ENCODE results near the gene UPP1. TPM values are rescaled to one million over a fixed set of nuclear protein-coding genes. Genes with fewer than 3 reads are reported as not detected.
"Not testable (repeated sequence)": the region's sequence is repeated elsewhere in the genome, so short reads cannot be mapped to it uniquely, and the experiment has no call there.

The UPP1 gene
- total and polyA plus RNA-seq, 3 experiments from 2014 or later = 92.3 to 106 (median 93.1) TPM

DNA sequence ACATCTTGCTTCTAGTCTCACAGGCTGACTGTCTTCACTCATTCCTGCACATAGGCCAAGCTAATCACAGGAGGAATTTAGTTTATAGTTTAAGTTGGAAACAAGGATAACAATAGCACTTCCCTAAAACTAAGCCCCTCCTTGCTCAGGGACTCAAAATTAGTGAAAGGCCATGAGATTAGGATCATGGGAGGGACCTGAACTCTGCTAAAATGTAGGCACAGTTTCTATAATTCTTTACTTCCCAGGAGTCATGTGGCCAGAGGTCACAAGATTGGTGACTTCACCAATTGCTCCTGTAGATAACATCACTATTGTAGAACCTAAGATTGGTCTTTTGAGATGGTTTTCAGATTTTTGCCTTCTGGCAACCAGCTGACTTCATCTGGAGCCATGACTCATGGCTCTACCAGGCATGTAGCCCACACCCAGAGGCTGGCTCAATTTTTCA is 14.8 kb upstream of the UPP1 start:
- H3K4me1 ChIP-seq (ENCODE audit: insufficient read depth, low read length) = no peaks in the 10 kb centered on the region
- Mint-ChIP-seq H3K4me1 (peaks cover 0 to 2% (median 0%) of the 10 kb centered on the region in 3 donors), H3K4me3 (no peak overlapping the region), H3K36me3 (peaks cover 0 to 5% (median 0%) of the 10 kb centered on the region in 3 donors), H3K27me3 (no peaks in the 10 kb centered on the region), H3K9me3 (peaks cover 0 to 7% (median 2%) of the 10 kb centered on the region in 5 donors), H3K27ac (peak overlapping the region in 1 of 8 donors; percentile 60)
- no peak overlapping the region for H3K27ac ChIP-seq (ENCODE audit: low read depth, low read length)
- H3K9me3 ChIP-seq (ENCODE audit: low read length) = no peaks in the 10 kb centered on the region
- CTCF ChIA-PET = no interaction called here
- POLR2A ChIA-PET = no interaction called here
- no peak for DNase-seq
- H3K4me3 ChIP-seq (ENCODE audit: low read length) = no peak overlapping the region
- no peaks in the 10 kb centered on the region for H3K27me3 ChIP-seq (ENCODE audit: insufficient read depth, low read length, poor library complexity, severe bottlenecking)
- no peaks in the 10 kb centered on the region for H3K36me3 ChIP-seq (ENCODE audit: insufficient read depth, low read length)

DNA sequence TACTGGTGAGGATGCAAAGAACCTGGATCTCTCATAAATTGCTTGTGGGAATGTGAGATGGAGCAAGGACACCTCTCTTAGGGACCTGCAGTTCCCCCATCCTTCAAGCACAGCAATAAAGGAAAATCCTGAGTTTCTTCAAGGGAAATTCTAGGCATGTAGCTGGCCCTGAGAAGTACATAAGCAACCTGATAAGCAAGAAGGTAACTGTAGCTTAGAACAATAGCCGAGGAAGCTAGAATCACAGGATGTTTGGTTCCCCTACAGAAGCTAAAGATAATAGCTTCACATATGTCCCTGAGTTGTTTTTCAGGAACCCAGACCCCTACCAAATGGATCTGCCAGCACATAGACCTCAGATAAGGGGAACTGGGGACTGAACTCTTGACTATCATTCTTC is 11.6 kb upstream of the UPP1 start:
- Histone ChIP-seq H3K4me3 (ENCODE audit: low read length) (no peak overlapping the region), H3K9me3 (ENCODE audit: low read length) (no peaks in the 10 kb centered on the region), H3K4me1 (ENCODE audit: insufficient read depth, low read length) (no peaks in the 10 kb centered on the region), H3K27me3 (ENCODE audit: insufficient read depth, low read length, poor library complexity, severe bottlenecking) (no peaks in the 10 kb centered on the region), H3K27ac (ENCODE audit: low read depth, low read length) (no peak overlapping the region), H3K36me3 (ENCODE audit: insufficient read depth, low read length) (no peaks in the 10 kb centered on the region)
- peak overlapping the region in 1 of 8 donors; percentile 48 for H3K27ac Mint-ChIP-seq
- DNase-seq = no peak
- H3K27me3 Mint-ChIP-seq = no peaks in the 10 kb centered on the region
- H3K4me3 Mint-ChIP-seq = no peak overlapping the region
- H3K9me3 Mint-ChIP-seq = peaks cover 0 to under 1% (median 0%) of the 10 kb centered on the region in 5 donors
- peaks cover 1 to 4% (median 2%) of the 10 kb centered on the region in 3 donors for H3K4me1 Mint-ChIP-seq
- H3K36me3 Mint-ChIP-seq = no peaks in the 10 kb centered on the region
- POLR2A ChIA-PET = no interaction called here
- CTCF ChIA-PET = no interaction called here

DNA sequence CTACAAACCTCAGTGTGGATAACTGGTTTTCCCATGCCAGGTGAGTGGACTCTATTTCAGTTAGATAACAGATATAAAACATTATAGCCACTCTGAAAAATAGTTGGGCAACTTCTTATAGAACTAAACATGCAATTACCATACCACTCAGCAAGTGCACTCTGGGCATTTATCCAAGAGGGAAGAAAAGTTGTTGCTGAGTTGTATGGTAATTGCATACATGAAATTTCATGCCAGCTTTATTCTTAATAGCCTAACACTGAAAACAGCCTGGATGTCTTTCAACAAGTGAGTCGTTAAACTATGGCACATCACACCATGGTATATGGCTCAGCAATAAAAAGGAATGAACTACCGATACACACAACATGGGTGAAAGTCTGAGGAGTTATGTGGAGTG is 10.6 kb upstream of the UPP1 start:
- CTCF ChIA-PET = no interaction called here
- H3K9me3 Mint-ChIP-seq = no peaks in the 10 kb centered on the region
- Histone ChIP-seq H3K27me3 (ENCODE audit: insufficient read depth, low read length, poor library complexity, severe bottlenecking) (no peaks in the 10 kb centered on the region), H3K27ac (ENCODE audit: low read depth, low read length) (no peak overlapping the region), H3K4me3 (ENCODE audit: low read length) (no peak overlapping the region), H3K36me3 (ENCODE audit: insufficient read depth, low read length) (no peaks in the 10 kb centered on the region), H3K9me3 (ENCODE audit: low read length) (no peaks in the 10 kb centered on the region), H3K4me1 (ENCODE audit: insufficient read depth, low read length) (peaks cover 6% of the 10 kb centered on the region)
- DNase-seq = no peak
- POLR2A ChIA-PET = no interaction called here
- no peak overlapping the region for H3K4me3 Mint-ChIP-seq
- no peak overlapping the region for H3K27ac Mint-ChIP-seq
- H3K36me3 Mint-ChIP-seq = no peaks in the 10 kb centered on the region
- no peaks in the 10 kb centered on the region for H3K27me3 Mint-ChIP-seq
- H3K4me1 Mint-ChIP-seq = peaks cover 11 to 14% (median 12%) of the 10 kb centered on the region in 3 donors

DNA sequence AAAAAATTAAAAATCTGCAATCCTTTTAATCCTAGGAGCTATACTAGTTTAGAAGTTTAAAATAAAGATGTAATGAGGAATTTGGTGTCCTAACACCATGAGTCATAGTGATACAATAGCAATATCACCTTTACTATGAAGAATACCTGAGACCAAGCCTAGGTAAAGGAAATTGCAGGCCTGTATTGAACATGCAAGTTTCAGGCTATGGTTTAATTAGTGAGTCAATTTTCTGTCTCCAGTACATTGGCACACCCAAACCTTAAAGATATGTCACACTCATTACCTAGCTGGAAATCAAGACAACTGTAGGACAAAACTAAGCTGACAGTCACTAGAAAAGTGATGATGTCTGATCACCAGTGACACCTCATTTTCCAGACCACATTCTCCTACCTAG is 6.7 kb upstream of the UPP1 start:
- H3K27me3 ChIP-seq (ENCODE audit: insufficient read depth, low read length, poor library complexity, severe bottlenecking); H3K27me3 Mint-ChIP-seq; H3K27ac ChIP-seq (ENCODE audit: low read depth, low read length); DNase-seq; H3K36me3 ChIP-seq (ENCODE audit: insufficient read depth, low read length); H3K4me3 ChIP-seq (ENCODE audit: low read length); H3K9me3 Mint-ChIP-seq; H3K9me3 ChIP-seq (ENCODE audit: low read length); H3K36me3 Mint-ChIP-seq; POLR2A ChIA-PET: not testable (repeated sequence)
- peak overlapping the region in 1 of 8 donors; percentile 31 for H3K27ac Mint-ChIP-seq
- H3K4me1 ChIP-seq (ENCODE audit: insufficient read depth, low read length) = peaks cover 43% of the 10 kb centered on the region
- CTCF ChIA-PET = interaction anchor here (10.1 kb wide), 1 partner anchor 91 kb away, joined by 70 read pairs; no protein-coding TSS in a partner anchor
- peak overlapping the region in 1 of 7 donors; percentile 37 for H3K4me3 Mint-ChIP-seq
- peaks cover 45 to 48% (median 46%) of the 10 kb centered on the region in 3 donors for H3K4me1 Mint-ChIP-seq

DNA sequence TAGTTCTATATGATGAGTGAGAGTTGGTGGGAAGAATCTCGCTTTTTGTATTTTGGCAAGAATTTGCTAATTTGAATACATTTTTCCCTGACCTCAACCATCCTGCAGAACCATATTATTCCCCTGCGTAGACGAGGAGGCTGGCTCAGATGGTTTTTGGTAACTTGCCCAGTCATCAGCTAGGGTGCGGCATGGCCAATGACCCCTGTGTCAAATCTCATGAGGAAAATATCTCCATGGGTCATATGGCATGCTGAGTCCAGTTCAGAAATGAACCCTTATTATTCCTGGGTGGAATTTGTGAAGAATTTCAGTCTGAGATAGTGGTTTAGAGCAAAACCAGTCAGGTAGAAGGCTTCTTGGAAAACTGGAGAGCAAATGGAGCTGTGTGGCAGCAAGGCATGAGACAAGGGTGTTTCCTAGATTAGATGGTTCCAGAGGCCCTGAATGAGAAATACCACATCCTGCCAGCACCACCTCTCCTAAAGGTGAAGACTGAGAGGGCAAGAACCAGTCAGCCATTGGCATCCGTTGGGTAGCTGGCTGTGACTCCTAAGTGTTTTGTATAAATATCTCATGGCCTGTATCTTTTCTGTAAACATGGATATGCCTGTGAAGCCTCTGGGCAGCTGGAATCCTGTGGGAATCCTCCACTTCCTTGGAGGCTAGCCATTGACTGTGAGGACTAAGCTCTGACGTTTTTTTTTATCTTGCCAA is 5.8 kb upstream of the UPP1 start:
- Histone ChIP-seq H3K9me3 (ENCODE audit: low read length) (no peaks in the 10 kb centered on the region), H3K27ac (ENCODE audit: low read depth, low read length) (no peak overlapping the region), H3K4me1 (ENCODE audit: insufficient read depth, low read length) (peaks cover 52% of the 10 kb centered on the region), H3K27me3 (ENCODE audit: insufficient read depth, low read length, poor library complexity, severe bottlenecking) (no peaks in the 10 kb centered on the region), H3K36me3 (ENCODE audit: insufficient read depth, low read length) (no peaks in the 10 kb centered on the region), H3K4me3 (ENCODE audit: low read length) (no peak overlapping the region)
- DNase-seq = no peak
- Mint-ChIP-seq H3K4me1 (peaks cover 51 to 56% (median 53%) of the 10 kb centered on the region in 3 donors), H3K36me3 (no peaks in the 10 kb centered on the region), H3K27me3 (no peaks in the 10 kb centered on the region), H3K9me3 (no peaks in the 10 kb centered on the region), H3K4me3 (peak overlapping the region in 6 of 7 donors; percentile 6 to 69 (median 46)), H3K27ac (peak overlapping the region; percentile 40 to 97 (median 82))
- ChIA-PET POLR2A (interaction anchor here (0.7 to 1.1 kb wide), 2 partner anchors 39 to 46 kb away, joined by 3 to 4 read pairs; no protein-coding TSS in a partner anchor), CTCF (interaction anchor here (0.9 to 10.1 kb wide), 6 partner anchors 12 to 115 kb away, joined by 3 to 70 read pairs (median 4); partner anchors contain the start of gene C7orf57)

DNA sequence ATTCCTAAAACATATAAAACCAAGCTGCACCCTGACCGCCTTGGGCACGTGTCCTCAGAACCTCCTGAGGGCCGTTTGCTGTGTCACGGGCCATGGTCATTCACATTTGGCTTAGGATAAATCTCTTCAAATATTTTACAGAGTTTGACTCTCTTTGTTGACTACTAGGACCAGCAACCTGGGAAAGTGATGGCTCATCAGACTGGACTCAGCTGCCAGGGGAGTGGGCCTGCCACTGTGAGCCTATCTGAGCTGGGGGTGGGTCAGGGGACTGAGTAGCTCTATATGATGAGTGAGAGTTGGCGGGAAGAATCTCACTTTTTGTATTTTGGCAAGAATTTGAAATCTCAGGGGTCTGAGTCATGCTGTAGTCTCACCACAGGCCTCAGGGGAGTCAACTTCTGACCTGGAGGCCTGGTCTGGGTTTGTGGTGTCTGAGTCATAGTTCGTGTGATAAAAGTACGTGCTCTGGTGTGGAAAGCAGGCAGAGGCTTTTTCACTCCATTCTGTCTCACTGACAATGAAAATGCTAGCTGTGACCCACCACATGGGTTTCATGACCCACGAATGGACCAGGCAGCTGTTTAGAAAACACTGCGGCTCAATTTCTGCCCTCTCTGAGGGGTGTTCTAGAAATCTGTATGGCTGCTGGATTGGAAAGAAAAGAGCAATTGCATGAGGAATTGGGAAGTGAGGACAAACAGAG is 4.2 kb upstream of the UPP1 start:
- Histone ChIP-seq H3K27me3 (ENCODE audit: insufficient read depth, low read length, poor library complexity, severe bottlenecking) (no peaks in the 10 kb centered on the region), H3K9me3 (ENCODE audit: low read length) (no peaks in the 10 kb centered on the region), H3K4me1 (ENCODE audit: insufficient read depth, low read length) (peaks cover 58% of the 10 kb centered on the region), H3K36me3 (ENCODE audit: insufficient read depth, low read length) (no peaks in the 10 kb centered on the region), H3K27ac (ENCODE audit: low read depth, low read length) (peak overlapping the region; percentile 35), H3K4me3 (ENCODE audit: low read length) (no peak overlapping the region)
- Mint-ChIP-seq H3K4me1 (peaks cover 57 to 65% (median 59%) of the 10 kb centered on the region in 3 donors), H3K27ac (peak overlapping the region; percentile 91 to 98 (median 97)), H3K36me3 (peaks cover 0 to 7% (median 0%) of the 10 kb centered on the region in 3 donors), H3K27me3 (no peaks in the 10 kb centered on the region), H3K9me3 (no peaks in the 10 kb centered on the region), H3K4me3 (peak overlapping the region; percentile 24 to 71 (median 68))
- POLR2A ChIA-PET = interaction anchor here (0.8 to 1.0 kb wide), 2 partner anchors 26 to 93 kb away, joined by 3 to 6 read pairs; no protein-coding TSS in a partner anchor
- DNase-seq = peak in 4 of 5 donors; percentile 45 to 86 (median 66)
- CTCF ChIA-PET = interaction anchor here (0.9 to 10.1 kb wide), 7 partner anchors 26 to 116 kb away, joined by 3 to 70 read pairs (median 4); partner anchors contain the start of gene C7orf57

DNA sequence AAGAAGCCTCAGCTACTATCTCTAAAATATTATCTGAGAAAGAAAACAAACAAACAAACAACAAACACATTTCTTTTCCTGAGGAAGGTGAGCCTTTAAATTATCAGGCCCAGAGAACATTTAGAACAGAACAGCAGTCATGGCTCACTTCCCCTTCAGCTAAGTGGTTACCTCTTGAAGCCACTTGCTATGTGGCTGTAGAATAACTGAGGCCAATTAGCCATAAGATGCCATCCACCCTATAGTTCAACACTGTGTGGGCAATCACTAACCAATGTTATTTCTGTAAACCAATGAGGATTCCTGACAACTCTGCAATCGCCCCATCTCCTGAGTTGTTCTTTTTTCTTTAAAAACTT is 3.7 kb upstream of the UPP1 start:
- H3K4me1 Mint-ChIP-seq = peaks cover 59 to 70% (median 64%) of the 10 kb centered on the region in 3 donors
- H3K4me3 ChIP-seq (ENCODE audit: low read length) = no peak overlapping the region
- H3K4me1 ChIP-seq (ENCODE audit: insufficient read depth, low read length) = peaks cover 64% of the 10 kb centered on the region
- no peaks in the 10 kb centered on the region for H3K9me3 Mint-ChIP-seq
- H3K4me3 Mint-ChIP-seq = peak overlapping the region in 6 of 7 donors; percentile 24 to 71 (median 68)
- H3K27ac Mint-ChIP-seq = peak overlapping the region; percentile 91 to 98 (median 97)
- H3K27ac ChIP-seq (ENCODE audit: low read depth, low read length) = peak overlapping the region; percentile 35
- no peaks in the 10 kb centered on the region for H3K36me3 ChIP-seq (ENCODE audit: insufficient read depth, low read length)
- no peak for DNase-seq
- no peaks in the 10 kb centered on the region for H3K9me3 ChIP-seq (ENCODE audit: low read length)
- no peaks in the 10 kb centered on the region for H3K27me3 ChIP-seq (ENCODE audit: insufficient read depth, low read length, poor library complexity, severe bottlenecking)
- ChIA-PET POLR2A (interaction anchor here (0.8 to 1.0 kb wide), 2 partner anchors 25 to 93 kb away, joined by 3 to 6 read pairs; no protein-coding TSS in a partner anchor), CTCF (interaction anchor here (0.9 to 10.1 kb wide), 6 partner anchors 26 to 94 kb away, joined by 3 to 70 read pairs (median 4); partner anchors contain the start of gene C7orf57)
- H3K27me3 Mint-ChIP-seq = no peaks in the 10 kb centered on the region
- H3K36me3 Mint-ChIP-seq = peaks cover 0 to 11% (median 1%) of the 10 kb centered on the region in 3 donors
